ENCODE results near the gene FGFR3. TPM values are rescaled to one million over a fixed set of nuclear protein-coding genes. Genes with fewer than 3 reads are reported as not detected.

FGFR3 gene
- total and polyA plus RNA-seq, 9 of the 15 experiments (the other 6 are each of a cell fraction or from before 2014, with no cell fraction given) = 1.2 to 60.4 (median 12.7) TPM

- 36% methylated on average over 6 of the region's 8 CpGs for WGBS (ENCODE audit: insufficient coverage, low coverage, missing lambda C conversion rate)
- Histone ChIP-seq H3K9me1 (ENCODE audit: control insufficient read depth, insufficient read depth, low read length) (peaks cover 5% of the 10 kb centered on the region), H3K27ac (ENCODE audit: extremely low read depth, low read depth, low read length) (no peak overlapping the region), H3K27me3 (ENCODE audit: control insufficient read depth in 2 of 2, insufficient read depth in 2 of 2, low read length in 2 of 2) (no peaks in the 10 kb centered on the region), H2AFZ (ENCODE audit: low read depth, low read length) (peak overlapping the region; percentile 64; the same call in 1 of the 2 replicates), H3K4me1 (replicated peaks in 1 of 2; ENCODE audit: control insufficient read depth in 2 of 2, insufficient read depth in 2 of 2, low read length in 2 of 2) (peaks cover 23 to 94% of the 10 kb centered on the region in 2 experiments), H3K79me2 (ENCODE audit: control insufficient read depth, insufficient read depth, low read length) (no peaks in the 10 kb centered on the region), H3K9me3 (replicated peaks; ENCODE audit: control insufficient read depth, insufficient read depth, low read depth, low read length) (no peaks in the 10 kb centered on the region), H3K4me3 (no peak overlapping the region), H3K36me3 (ENCODE audit: control insufficient read depth, insufficient read depth, low read length) (no peaks in the 10 kb centered on the region), H3K9ac (ENCODE audit: insufficient read depth in 1 of 2, low read depth in 2 of 2, low read length in 2 of 2) (peak overlapping the region in 1 of 2 experiments; percentile 78; a peak in 2 of 4 replicates), H3K4me2 (ENCODE audit: insufficient read depth, low read length) (no peak overlapping the region), H4K20me1 (replicated peaks; ENCODE audit: control insufficient read depth, insufficient read depth, low read length) (no peaks in the 10 kb centered on the region)
- ATAC-seq (peak; percentile 53), FAIRE-seq (peak; percentile 54), DNase-seq (ENCODE audit: extremely low read depth in 1 of 4, low spot score in 3 of 4) (peak; percentile 45 to 66 (median 60))
- in situ Hi-C loops (cut with MboI) = no loop called here
- CTCF ChIA-PET (ENCODE audit: low intra/inter-chr PET ratio) = interaction anchor here (0.7 kb wide), 1 partner anchor 58 kb away, joined by 4 read pairs; no protein-coding TSS in a partner anchor
- no TSS peak for BruUV-seq (replicated peaks)
- intact Hi-C loops (cut with micrococcal nuclease) = no loop called here
- POLR2A ChIA-PET = interaction anchor here (0.9 to 2.0 kb wide), 3 partner anchors 23 to 57 kb away, joined by 3 to 5 read pairs (median 3); no protein-coding TSS in a partner anchor
- TF ChIP-seq, protein P1, sequence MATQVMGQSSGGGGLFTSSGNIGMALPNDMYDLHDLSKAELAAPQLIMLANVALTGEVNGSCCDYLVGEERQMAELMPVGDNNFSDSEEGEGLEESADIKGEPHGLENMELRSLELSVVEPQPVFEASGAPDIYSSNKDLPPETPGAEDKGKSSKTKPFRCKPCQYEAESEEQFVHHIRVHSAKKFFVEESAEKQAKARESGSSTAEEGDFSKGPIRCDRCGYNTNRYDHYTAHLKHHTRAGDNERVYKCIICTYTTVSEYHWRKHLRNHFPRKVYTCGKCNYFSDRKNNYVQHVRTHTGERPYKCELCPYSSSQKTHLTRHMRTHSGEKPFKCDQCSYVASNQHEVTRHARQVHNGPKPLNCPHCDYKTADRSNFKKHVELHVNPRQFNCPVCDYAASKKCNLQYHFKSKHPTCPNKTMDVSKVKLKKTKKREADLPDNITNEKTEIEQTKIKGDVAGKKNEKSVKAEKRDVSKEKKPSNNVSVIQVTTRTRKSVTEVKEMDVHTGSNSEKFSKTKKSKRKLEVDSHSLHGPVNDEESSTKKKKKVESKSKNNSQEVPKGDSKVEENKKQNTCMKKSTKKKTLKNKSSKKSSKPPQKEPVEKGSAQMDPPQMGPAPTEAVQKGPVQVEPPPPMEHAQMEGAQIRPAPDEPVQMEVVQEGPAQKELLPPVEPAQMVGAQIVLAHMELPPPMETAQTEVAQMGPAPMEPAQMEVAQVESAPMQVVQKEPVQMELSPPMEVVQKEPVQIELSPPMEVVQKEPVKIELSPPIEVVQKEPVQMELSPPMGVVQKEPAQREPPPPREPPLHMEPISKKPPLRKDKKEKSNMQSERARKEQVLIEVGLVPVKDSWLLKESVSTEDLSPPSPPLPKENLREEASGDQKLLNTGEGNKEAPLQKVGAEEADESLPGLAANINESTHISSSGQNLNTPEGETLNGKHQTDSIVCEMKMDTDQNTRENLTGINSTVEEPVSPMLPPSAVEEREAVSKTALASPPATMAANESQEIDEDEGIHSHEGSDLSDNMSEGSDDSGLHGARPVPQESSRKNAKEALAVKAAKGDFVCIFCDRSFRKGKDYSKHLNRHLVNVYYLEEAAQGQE (IDR thresholded peaks at IDR 0.05; ENCODE audit: borderline replicate concordance) = peak; percentile 76
- TF ChIP-seq, protein P1 (CRISPR knock-in tag; IDR thresholded peaks at IDR 0.05; ENCODE audit: low read depth) = 0 out of 2 replicates have a peak, but pooled peaks have one; percentile 25
- TF ChIP-seq, protein P2, sequence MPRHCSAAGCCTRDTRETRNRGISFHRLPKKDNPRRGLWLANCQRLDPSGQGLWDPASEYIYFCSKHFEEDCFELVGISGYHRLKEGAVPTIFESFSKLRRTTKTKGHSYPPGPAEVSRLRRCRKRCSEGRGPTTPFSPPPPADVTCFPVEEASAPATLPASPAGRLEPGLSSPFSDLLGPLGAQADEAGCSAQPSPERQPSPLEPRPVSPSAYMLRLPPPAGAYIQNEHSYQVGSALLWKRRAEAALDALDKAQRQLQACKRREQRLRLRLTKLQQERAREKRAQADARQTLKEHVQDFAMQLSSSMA (CRISPR knock-in tag; IDR thresholded peaks at IDR 0.05) = no peak
- no peak for TF ChIP-seq SMAD4 (CRISPR knock-in tag; conservative IDR thresholded peaks at IDR 0.05)
- TF ChIP-seq MBD2 (IDR thresholded peaks at IDR 0.05; ENCODE audit: borderline replicate concordance, low read depth) = no peak
- no peak for TF ChIP-seq HMGXB4 (CRISPR knock-in tag; IDR thresholded peaks at IDR 0.05)
- no peak for TF ChIP-seq BRF1 (IDR thresholded peaks at IDR 0.05; ENCODE audit: borderline replicate concordance, extremely low read depth, insufficient read length)
- no peak for TF ChIP-seq SETDB1 (IDR thresholded peaks at IDR 0.05; ENCODE audit: low read length)
- TF ChIP-seq, protein P3, sequence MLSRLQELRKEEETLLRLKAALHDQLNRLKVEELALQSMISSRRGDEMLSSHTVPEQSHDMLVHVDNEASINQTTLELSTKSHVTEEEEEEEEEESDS (CRISPR knock-in tag; IDR thresholded peaks at IDR 0.05) = no peak
- no peak for TF ChIP-seq ZBTB8A (IDR thresholded peaks at IDR 0.05; ENCODE audit: partially characterized antibody)
- no peak for TF ChIP-seq HMG20A (CRISPR knock-in tag; conservative IDR thresholded peaks at IDR 0.05)
- TF ChIP-seq RHOXF2B (CRISPR knock-in tag; conservative IDR thresholded peaks at IDR 0.05) = no peak
- no peak for TF ChIP-seq KDM5B (IDR thresholded peaks at IDR 0.05; ENCODE audit: insufficient replicate concordance, low read depth, low read length)
Observed at GRCh38 chr4:1751919-1752283, 41.2 kb upstream of the FGFR3 start.
